Measurements from ENCODE around the gene GABBR2. TPM values are rescaled to one million over a fixed set of nuclear protein-coding genes. Genes with fewer than 3 reads are reported as not detected.

The GABBR2 gene
- total RNA-seq, 2 experiments from 2014 or later, result not detected

GRCh38 chr9:98328770-98329169 is 380.0 kb downstream of the GABBR2 start:
- Mint-ChIP-seq H3K36me3 (no peaks in the 10 kb centered on the region), H3K9me3 (ENCODE audit: low read depth) (no peaks in the 10 kb centered on the region), H3K27ac (no peak overlapping the region), H3K4me1 (peaks cover 12% of the 10 kb centered on the region), H3K27me3 (peaks cover 24% of the 10 kb centered on the region), H3K4me3 (no peak overlapping the region)
- ATAC-seq (no peak), DNase-seq (peak; percentile 9)
- CTCF ChIA-PET, result no interaction called here

GRCh38 chr9:98328141-98328540 is 380.6 kb downstream of the GABBR2 start:
- CTCF ChIA-PET, result no interaction called here
- Mint-ChIP-seq H3K4me3 (no peak overlapping the region), H3K4me1 (peaks cover 15% of the 10 kb centered on the region), H3K9me3 (ENCODE audit: low read depth) (no peaks in the 10 kb centered on the region), H3K36me3 (no peaks in the 10 kb centered on the region), H3K27ac (no peak overlapping the region), H3K27me3 (peaks cover 24% of the 10 kb centered on the region)
- DNase-seq (peak; percentile 12), ATAC-seq (no peak)

DNA sequence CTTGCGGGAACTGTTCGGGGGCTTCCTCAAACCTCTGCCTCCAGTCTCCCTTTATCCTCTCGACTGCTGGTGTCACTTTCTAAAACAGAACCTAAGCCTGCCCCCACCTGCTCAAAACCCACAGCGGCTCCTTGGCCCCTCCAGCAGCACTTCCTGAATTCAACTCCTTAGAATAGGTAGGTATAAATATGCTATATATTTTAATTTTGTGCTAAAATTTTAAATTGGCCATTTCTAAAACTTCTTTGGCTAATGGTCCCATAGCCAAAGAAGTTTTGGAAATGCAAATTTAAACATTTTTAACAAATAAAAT is 381.5 kb downstream of the GABBR2 start:
- no peak for ATAC-seq
- peaks cover 24% of the 10 kb centered on the region for H3K27me3 Mint-ChIP-seq
- H3K9me3 Mint-ChIP-seq (ENCODE audit: low read depth), result no peaks in the 10 kb centered on the region
- CTCF ChIA-PET, result interaction anchor here (2.7 kb wide), 1 partner anchor 12 kb away, joined by 10 read pairs; no protein-coding TSS in a partner anchor
- H3K36me3 Mint-ChIP-seq, result no peaks in the 10 kb centered on the region
- peak; percentile 9 for DNase-seq
- no peak overlapping the region for H3K4me3 Mint-ChIP-seq
- H3K27ac Mint-ChIP-seq, result no peak overlapping the region
- H3K4me1 Mint-ChIP-seq, result peaks cover 15% of the 10 kb centered on the region

GRCh38 chr9:98326459-98327248 is 382.1 kb downstream of the GABBR2 start:
- CTCF ChIA-PET, result interaction anchor here (2.7 kb wide), 1 partner anchor 11 kb away, joined by 10 read pairs; no protein-coding TSS in a partner anchor
- no peak overlapping the region for H3K4me3 Mint-ChIP-seq
- ATAC-seq (no peak), DNase-seq (peak; percentile 40)
- H3K4me1 Mint-ChIP-seq, result peaks cover 15% of the 10 kb centered on the region
- H3K36me3 Mint-ChIP-seq, result no peaks in the 10 kb centered on the region
- H3K27me3 Mint-ChIP-seq, result peaks cover 24% of the 10 kb centered on the region
- no peaks in the 10 kb centered on the region for H3K9me3 Mint-ChIP-seq (ENCODE audit: low read depth)
- no peak overlapping the region for H3K27ac Mint-ChIP-seq

DNA sequence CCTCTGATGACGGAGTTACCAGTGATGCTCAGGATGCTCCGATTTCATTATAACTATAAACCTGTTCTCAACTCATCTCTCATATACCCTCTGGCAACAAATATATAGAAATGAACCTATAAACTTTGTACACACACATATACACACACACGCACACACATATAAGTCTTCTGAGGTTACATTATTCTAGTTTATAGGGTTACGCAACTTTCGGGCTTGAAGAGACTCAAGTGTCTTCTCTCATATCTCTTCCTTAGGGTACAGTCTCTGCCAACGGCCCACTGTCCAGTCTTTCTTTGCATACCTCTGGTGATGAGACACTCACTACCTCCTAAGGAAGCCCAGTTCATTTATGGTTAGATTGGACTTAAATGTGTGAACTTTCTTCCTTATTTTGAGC is 383.9 kb downstream of the GABBR2 start:
- Mint-ChIP-seq H3K4me1 (peaks cover 15% of the 10 kb centered on the region), H3K36me3 (no peaks in the 10 kb centered on the region), H3K9me3 (ENCODE audit: low read depth) (no peaks in the 10 kb centered on the region), H3K27me3 (peaks cover 11% of the 10 kb centered on the region), H3K27ac (no peak overlapping the region), H3K4me3 (no peak overlapping the region)
- no peak for ATAC-seq
- DNase-seq, result no peak
- CTCF ChIA-PET, result interaction anchor here (2.7 kb wide), 1 partner anchor 9 kb away, joined by 10 read pairs; no protein-coding TSS in a partner anchor

GRCh38 chr9:98323831-98324135 is 385.0 kb downstream of the GABBR2 start:
- no peak for ATAC-seq
- no peak for DNase-seq
- Mint-ChIP-seq H3K36me3 (no peaks in the 10 kb centered on the region), H3K27me3 (peaks cover 5% of the 10 kb centered on the region), H3K27ac (no peak overlapping the region), H3K4me1 (peaks cover 15% of the 10 kb centered on the region), H3K4me3 (no peak overlapping the region), H3K9me3 (ENCODE audit: low read depth) (no peaks in the 10 kb centered on the region)
- CTCF ChIA-PET, result no interaction called here

DNA sequence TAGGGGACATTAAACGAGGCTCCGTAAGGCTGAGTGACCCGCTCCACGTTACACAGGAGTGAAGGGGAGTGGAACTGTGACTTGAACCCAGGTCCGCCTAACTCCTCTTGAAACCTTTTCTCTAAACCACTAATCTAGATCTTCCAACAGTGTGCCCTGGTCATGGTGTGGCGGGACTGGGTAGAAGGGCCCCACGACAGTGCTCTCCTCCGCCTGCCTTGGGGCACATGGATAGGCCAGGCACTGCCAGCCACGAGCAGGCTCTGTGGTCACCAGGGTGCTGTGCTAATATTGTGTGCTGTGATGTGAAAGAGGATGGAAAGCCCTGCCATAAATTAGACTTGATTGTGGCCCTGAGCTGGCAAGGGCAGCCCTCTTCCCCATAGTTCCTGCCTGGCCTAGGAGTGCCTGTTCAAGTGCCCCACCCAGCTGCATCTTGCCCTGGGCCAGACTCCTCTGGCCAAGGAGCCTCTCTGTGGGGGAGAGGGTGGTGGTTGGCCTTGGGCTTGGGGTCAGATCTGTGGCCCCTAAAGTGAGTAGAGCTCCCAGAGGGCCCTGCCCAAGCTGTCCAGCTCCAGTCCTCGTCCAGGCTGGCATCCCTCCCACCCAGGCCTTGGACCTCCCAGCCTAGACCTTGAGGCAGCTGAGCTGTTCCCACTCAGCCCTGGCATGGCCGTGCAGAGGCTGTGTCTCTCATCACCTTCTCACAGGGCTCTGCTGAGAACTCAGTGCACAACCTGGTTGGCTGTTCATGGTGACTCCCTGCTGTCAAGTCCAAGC is 385.5 kb downstream of the GABBR2 start:
- Mint-ChIP-seq H3K4me3 (no peak overlapping the region), H3K9me3 (ENCODE audit: low read depth) (no peaks in the 10 kb centered on the region), H3K4me1 (peaks cover 15% of the 10 kb centered on the region), H3K27me3 (peaks cover 3% of the 10 kb centered on the region), H3K27ac (no peak overlapping the region), H3K36me3 (no peaks in the 10 kb centered on the region)
- DNase-seq (no peak), ATAC-seq (no peak)
- CTCF ChIA-PET, result no interaction called here

DNA sequence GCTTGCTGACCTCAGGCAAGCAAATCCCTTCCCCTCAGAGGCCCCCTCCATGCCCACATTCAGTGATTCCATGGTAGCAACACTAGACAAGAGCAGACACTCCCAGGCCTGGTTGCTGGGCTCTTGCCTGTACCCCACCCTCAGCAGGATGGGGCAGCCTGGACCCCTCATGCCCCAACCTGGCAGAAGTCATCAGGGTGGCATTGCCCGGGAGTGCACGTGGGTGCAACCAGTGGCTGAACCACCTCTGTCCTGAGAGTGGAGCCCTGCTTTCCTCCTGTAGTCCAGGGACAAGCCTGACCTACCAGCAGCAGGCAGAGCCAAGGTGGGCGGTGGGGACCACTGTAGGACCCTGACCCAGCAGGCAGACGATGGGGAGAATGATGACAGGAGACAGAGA is 387.5 kb downstream of the GABBR2 start:
- H3K4me3 Mint-ChIP-seq, result no peak overlapping the region
- no peaks in the 10 kb centered on the region for H3K36me3 Mint-ChIP-seq
- H3K4me1 Mint-ChIP-seq, result peaks cover 15% of the 10 kb centered on the region
- peaks cover 3% of the 10 kb centered on the region for H3K27me3 Mint-ChIP-seq
- H3K27ac Mint-ChIP-seq, result no peak overlapping the region
- no peaks in the 10 kb centered on the region for H3K9me3 Mint-ChIP-seq (ENCODE audit: low read depth)
- no peak for ATAC-seq
- DNase-seq, result no peak
- CTCF ChIA-PET, result no interaction called here

DNA sequence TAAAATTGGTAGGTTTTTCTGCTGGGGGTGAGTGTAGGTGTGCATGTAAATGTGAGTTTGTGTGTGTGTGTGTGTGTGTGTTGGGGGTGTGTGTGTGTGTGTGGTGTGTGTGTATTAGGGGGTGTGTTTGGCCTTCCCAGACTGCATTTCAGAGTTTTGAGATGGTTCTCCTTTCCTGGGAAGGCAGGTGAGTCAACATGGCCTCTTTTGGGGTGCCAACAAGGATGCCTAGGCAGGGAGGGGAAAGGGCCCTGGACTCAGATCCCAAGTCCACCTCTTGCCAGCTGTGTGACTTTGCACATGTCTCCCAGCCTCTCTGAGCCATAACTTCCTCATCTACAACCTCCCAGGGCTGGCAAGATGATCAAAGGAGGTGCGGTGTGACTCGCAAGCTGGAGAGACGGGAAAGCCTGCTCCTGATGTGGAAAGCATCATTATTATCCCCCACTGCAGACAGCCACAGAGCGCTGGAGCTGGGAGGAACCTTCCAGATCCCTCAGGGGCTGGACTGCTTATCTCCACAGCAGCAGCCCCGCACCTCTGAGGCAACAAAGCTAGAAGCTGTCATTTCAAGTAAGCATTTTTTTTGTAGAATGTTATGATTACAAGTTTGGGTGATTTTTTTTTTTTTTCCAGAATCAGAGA is 389.8 kb downstream of the GABBR2 start:
- Mint-ChIP-seq H3K27me3 (peaks cover 3% of the 10 kb centered on the region), H3K36me3 (no peaks in the 10 kb centered on the region), H3K9me3 (ENCODE audit: low read depth) (no peaks in the 10 kb centered on the region), H3K4me1 (peaks cover 5% of the 10 kb centered on the region), H3K4me3 (no peak overlapping the region), H3K27ac (no peak overlapping the region)
- DNase-seq, result no peak
- CTCF ChIA-PET, result interaction anchor here (2.2 kb wide), 1 partner anchor 456 kb away, joined by 11 read pairs; no protein-coding TSS in a partner anchor
- no peak for ATAC-seq

- Mint-ChIP-seq H3K9me3 (ENCODE audit: low read depth) (no peaks in the 10 kb centered on the region), H3K36me3 (no peaks in the 10 kb centered on the region)
- CTCF ChIA-PET, result interaction anchor here (2.2 kb wide), 1 partner anchor 457 kb away, joined by 11 read pairs; no protein-coding TSS in a partner anchor
These were observed 390.5 kb downstream of the GABBR2 start for GRCh38 chr9:98318041-98318790.

DNA sequence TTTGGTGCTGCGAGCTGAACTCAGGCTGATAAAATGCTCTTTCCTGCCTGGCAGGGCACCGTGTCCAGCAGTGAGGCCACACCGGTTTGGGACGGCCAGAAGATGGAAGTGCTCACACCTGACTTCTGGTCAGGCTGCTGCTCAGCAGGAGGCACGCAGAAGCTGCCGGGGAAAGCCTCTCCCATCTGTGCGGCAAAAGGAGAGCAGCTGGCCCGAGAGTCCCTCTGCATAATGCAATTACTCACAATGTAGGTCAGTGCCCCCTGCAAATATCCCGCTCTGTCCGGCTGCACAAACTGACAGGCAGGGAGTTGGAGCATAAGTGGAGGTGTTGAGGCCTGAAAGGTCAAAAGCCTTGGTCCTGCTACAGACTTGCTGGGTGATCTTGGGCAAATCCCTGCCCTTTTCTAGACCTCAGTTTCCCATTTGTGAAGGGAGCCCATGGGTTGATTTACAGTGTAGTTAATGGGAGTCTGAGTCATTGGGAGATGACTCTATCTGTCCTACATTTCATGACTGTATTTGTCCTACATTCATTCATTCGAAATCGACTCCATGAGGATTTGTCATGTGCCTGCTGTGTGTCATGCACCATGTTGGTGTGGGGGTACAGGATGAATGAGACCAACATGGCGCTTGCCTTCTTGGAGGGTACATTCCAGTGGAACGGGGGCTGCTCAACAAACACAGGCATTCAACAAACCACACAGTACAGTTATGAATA is 391.4 kb downstream of the GABBR2 start:
- Mint-ChIP-seq H3K27ac (no peak overlapping the region), H3K4me3 (no peak overlapping the region), H3K36me3 (no peaks in the 10 kb centered on the region), H3K9me3 (ENCODE audit: low read depth) (no peaks in the 10 kb centered on the region), H3K4me1 (no peaks in the 10 kb centered on the region), H3K27me3 (peaks cover 5% of the 10 kb centered on the region)
- no peak for ATAC-seq
- CTCF ChIA-PET, result interaction anchor here (0.7 to 3.2 kb wide), 4 partner anchors 13 to 475 kb away, joined by 3 to 17 read pairs (median 7); no protein-coding TSS in a partner anchor
- no peak for DNase-seq

More at GRCh38 chr9:98318041-98318790, 390.5 kb downstream of the GABBR2 start:
- Mint-ChIP-seq H3K4me1 (no peaks in the 10 kb centered on the region), H3K27me3 (peaks cover 3% of the 10 kb centered on the region), H3K4me3 (no peak overlapping the region), H3K27ac (no peak overlapping the region)
- no peak for DNase-seq
- ATAC-seq, result no peak

DNA sequence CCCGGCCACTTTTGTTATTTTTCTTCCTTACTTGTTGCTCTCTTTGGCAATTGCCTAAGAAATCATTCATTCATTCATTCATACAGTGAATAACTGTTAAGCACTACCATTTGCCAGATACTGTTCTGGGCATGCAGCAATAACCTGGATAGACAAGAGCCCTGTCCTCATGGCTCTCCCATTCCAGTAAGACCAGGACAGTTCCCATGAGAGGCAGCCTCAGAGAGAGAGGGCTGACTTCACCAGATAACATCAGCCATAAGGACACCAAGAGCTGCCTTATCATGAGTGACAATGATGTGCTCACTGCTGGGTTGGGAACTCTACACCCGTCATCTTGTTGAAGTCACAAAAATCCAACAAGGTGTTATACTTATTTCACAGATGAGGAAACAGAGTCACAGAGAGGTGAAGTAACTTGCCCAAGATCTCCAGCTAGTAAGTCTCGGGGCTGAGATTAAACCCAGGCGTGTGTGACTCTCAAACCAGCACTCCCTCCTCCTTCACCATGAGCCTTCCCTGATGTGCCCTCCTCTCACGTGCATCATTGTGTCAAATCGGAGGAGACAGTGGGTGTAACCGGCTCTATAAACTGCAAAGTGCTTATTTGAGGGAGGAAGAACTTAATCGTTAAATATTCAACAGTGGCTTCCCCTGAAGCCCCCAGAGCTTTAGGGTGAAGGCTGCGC is 392.1 kb downstream of the GABBR2 start:
- Mint-ChIP-seq H3K27ac (no peak overlapping the region), H3K27me3 (peaks cover 5% of the 10 kb centered on the region), H3K4me1 (no peaks in the 10 kb centered on the region), H3K4me3 (no peak overlapping the region), H3K36me3 (no peaks in the 10 kb centered on the region), H3K9me3 (ENCODE audit: low read depth) (no peaks in the 10 kb centered on the region)
- no peak for ATAC-seq
- no peak for DNase-seq
- CTCF ChIA-PET, result interaction anchor here (0.7 to 4.2 kb wide), 11 partner anchors 10 to 491 kb away, joined by 3 to 43 read pairs (median 4); no protein-coding TSS in a partner anchor
